GM19035 (cell line): Measurements from ENCODE around the gene ZMYND8.
"Not testable (repeated sequence)": the region's sequence is repeated elsewhere in the genome, so short reads cannot be mapped to it uniquely, and the experiment has no call there.

Experiments
- ATAC-seq: cut with Tn5 transposase; IDR thresholded peaks from one replicate; pipeline ENCODE4 v1.9.1; 2021; ENCODE audit not compliant: unreplicated experiment

ZMYND8 gene

DNA sequence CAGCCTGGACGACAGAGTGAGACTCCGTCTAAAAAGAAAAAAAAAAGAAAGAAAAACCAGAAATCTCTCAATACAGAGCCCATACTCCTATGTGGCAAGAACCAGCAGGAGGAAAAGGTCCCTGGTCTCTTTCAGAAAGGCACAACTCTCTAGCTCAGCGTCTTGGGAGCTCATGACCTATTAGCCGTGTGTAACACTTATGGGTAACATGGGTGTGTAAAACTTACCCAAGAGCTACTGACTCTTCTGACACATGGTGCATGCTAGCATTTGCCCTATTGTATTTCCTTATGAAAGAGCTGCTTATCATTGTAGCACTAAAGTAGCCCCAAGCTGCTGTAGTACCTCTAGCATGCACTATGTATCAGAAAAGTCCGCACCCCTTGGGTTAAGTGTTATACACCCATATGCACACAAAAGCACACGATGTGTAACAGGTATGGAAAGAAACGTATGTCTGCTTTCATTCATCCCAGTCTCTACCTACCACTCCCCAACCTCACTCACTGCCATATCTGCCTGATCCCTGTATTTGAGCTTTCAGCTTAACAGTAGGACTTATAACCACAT, 85.4 kb downstream of the ZMYND8 start:
- ATAC-seq: no peak

DNA sequence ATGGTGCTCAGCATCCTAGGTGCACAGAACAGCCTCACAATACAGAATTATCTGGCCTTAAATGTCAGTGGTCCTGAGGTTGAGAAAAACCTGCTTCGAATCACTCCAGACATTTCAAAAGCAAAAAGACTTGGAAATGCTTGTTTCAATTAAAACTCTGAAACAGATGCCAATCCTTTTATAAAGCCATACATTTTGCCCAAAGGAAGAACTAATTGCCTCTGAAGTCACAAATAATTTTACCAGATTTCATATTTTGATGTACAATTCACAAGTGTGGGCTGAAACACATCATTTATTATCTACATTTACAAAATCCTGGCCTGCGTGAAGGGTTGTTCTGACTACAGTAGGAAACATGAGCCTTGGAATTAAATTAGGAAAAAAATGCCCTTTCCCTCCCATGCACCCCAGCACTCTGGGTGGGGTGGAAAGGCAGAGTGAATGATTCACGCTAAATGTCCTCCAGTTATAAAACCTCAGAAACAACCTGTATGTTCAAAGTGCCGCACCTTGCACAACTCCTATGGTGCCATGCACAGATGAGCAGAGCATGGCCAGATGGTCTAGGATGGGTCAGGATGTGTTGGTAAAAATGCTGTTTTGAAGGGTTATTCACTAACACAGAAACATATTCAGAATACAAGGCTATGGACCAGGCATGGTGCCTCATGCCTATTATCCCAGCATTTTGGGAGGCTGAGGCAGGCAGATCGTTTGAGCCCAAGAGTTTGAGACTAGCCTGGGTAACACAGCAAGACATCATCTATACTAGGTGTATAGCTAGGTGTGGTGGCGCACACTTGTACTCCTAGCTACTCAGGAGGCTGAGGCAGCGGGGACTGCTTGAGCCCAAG, 87.0 kb downstream of the ZMYND8 start:
- ATAC-seq: no peak

DNA sequence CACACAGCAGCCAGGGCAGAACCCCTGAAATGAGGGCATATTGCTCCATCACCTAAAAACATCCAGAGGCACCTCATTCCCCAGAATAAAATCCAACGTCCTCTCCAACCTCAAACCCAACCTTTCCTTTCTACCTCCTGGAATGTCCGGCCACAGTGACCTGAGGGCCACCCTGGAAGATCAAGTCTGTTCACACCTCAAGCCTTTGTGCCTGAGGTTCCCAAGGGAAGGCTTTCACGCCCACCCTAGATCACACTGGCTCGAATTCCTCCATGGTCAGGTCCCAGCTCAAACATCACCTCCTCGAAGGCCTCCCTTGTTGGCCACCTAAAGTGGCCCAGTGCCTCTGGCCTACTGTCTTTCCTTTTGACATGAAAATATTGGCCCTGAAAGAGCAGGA, 88.9 kb downstream of the ZMYND8 start:
- ATAC-seq: no peak

DNA sequence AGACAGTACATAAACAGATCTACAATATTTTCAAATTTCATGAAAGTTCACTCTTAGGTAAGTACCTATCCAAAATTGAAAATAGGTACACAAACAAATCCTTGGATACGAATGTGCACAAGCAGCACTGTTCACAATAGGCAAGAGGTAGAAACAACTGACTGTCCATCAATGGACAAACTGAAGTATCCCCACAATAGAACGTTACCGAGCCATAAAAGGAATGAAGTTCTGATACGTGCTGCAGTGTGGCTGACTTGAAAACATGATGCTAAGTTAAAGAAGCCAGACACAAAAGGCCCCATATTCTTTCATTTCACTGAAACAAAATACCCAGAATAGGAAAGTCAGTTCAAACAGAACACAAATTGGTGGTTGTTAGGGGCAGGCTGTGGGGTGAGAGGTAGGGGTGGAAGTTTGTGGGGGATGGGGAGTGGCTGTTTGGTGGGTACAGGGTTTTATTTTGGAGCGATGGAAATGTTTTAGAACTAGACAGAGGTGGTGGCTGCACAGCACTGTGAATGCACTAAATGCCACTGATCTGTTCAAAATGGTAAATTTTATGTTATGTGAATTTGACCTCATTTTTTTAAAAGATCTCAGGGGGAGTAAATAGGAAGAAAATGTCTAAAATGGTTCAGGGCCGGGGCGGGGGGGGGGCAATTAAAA, 89.5 kb downstream of the ZMYND8 start:
- no peak for ATAC-seq

DNA sequence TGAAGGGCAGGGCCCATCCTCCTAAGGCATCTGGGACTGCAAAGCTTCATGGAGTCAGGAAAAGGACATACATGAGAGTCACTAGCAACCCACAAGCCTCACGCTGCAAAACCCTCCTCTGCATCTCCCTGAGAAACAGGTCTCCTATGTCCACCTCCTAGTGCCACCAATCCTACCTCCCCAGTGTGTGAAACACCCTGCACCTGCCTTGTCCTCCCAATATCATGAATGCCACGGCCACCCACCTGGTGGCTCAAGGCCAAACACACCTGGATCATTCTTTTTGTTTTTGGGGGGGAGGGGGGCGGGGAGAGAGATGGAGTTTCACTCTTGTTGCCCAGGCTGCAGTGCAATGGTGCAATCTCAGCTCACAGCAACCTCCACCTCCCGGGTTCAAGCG, 90.5 kb downstream of the ZMYND8 start:
- ATAC-seq: no peak

DNA sequence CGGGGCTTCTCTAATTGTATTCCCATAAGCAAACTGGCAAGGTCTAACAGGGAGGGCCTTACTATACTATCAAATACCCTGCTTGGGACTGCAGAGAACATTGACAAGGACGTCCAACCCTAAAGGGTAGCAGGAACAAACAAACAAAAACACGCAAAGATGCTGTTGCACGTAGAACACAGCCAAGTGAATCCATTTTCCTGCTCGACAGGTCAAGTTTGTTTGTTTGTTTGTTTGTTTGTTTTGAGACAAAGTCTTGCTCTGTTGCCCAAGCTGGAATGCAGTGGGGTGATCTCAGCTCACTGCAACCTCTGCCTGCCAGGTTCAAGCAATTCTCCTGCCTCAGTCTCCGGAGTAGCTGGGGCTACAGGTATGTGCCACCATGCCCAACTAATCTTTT, 91.3 kb downstream of the ZMYND8 start:
- ATAC-seq: no peak

DNA sequence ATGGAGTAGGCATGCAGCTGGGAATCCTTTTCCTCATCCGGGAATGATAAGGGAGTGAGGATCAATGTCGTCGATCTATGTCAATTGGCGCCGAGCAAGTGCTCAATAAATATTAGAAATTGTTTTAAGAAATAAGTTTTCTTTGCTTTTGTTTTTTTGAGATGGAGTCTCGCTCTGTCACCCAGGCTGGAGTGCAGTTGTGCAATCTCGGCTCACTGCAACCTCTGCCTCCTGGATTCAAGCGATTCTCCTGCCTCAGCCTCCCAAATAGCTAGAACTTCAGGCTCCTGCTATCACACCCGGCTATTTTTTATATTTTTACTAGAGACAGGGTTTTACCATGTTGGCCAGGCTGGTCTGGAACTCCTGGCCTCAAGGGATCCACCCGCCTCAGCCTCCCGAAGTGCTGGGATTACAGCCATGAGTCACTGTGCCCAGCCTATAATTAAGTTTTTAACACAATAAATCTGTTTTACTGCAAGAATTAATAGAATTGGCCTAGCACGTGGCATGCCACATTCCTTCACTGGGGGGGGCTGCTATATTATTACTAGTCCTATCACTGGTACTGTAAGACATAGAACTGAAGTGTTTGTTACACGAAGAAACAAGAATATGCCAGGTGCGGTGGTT, 92.2 kb downstream of the ZMYND8 start:
- ATAC-seq: not testable (repeated sequence)

DNA sequence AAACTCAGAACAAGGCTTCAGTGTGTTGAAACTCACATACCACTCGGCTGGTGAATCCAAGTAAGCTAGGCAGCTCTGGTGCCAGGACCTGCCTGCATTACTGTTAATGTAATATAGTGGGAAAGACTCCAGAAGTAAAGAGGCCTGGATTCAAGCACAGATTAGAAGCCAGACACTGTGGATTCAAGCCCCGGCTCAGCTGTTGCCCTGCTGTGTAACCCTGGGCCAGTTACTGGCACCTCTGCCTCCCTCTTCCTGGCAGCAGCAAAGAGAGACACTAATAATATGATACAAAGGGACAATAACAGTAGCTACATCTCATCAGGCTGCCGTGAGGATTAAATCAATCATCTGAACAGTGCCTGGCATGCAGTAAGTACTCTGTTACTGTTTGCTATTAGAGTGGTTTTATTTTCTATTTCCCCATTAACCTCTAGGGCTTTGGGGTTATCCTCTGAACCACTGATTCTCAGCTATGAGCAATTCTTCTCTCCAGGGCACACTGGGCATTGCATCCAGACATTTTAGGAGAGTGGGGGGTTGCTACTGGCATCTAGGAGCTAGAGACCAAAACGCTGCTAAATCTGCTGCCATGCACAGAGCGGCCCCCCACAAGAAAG, 92.9 kb downstream of the ZMYND8 start:
- no peak for ATAC-seq

DNA sequence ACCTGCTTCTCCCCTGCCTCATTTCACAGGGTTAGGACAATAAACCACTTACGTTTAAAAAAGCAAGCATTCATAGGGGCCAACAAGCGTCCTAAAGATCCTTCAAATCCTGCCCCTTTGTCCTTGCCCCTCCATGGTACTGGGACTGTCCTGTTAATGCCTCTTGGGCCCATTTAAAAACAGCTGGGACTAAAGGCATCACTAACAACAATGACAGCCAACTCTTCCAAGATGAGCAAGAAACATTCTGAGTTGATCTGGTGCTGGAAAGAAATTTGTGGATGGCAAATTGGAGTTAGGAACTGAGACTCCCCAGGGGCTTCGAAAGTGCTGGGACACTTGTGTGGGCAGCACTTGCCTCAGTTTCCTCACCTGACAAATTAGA, 93.4 kb downstream of the ZMYND8 start:
- no peak for ATAC-seq

DNA sequence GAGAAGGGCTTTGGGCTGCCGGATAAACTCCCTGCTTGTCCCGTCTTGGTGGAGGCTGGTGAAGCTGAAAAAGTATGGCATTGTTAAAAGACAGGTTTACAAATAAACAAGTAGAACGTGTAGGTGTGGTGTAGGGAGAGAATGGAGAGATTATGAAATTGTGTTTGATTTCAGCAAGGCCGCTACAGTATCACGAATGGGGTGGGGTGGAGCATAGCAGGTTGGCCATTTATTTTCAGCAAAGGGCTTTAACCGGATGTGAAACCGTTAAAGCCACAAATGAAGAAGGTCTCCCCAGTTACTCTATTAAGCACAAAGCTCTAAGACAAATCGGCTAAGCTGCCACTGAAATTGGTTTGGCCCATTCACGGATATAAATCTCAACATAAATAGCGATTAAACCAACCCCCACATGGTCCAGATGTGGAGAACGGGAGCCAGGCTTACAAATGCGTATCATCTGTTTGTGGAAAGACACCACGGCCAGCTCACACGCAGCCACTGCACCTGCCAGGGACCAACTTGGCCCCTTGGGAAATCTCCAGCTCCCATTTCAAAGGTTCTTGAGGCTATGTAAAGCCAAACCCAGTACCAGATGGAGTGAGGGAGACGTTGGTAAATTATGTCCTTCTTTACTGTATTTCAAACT, 94.0 kb downstream of the ZMYND8 start:
- peak; percentile 57 for ATAC-seq

DNA sequence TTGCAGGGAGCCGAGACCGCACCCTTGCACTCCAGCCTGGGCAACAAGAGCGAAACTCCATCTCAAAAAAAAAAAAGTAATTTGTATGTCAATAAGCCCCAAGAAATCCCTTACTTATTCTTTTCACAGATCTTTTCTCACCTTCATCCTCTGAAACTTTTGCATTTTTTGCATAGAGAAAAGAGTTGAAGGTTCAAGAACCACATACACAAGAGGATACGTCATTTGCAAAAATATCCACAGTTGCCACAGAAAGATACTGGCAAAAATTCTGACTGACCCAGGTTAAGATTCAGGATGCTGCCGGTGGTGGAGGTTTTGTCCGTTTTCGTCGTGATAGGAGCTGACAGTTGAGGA, 94.5 kb downstream of the ZMYND8 start:
- no peak for ATAC-seq

DNA sequence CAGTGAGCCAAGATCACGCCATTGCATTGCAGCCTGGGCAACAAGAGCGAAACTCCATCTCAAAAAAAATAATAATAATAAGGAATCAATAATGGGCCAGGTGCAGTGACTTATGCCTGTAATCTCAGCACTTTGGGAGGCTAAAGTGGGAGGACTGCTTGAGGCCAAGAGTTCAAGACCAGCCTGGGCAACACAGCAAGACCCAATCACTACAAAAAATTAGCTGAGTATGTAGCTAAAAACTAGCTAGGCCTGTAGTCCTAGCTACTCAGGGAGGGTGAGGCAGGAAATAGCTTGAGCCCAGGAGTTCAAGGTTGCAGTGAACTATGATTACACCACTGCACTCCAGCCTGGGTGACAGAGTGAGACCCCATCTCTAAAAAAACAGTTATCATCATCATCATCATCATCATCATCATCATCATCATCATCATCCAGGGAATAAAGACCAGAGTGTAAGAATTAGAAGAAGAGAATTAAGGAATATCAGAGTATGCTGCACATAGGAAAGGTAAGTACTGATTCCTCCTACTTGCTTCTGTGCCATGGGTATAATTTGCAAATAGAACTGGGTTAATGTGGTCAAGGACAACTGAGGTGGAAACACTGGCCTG, 95.2 kb downstream of the ZMYND8 start:
- ATAC-seq: not testable (repeated sequence)

DNA sequence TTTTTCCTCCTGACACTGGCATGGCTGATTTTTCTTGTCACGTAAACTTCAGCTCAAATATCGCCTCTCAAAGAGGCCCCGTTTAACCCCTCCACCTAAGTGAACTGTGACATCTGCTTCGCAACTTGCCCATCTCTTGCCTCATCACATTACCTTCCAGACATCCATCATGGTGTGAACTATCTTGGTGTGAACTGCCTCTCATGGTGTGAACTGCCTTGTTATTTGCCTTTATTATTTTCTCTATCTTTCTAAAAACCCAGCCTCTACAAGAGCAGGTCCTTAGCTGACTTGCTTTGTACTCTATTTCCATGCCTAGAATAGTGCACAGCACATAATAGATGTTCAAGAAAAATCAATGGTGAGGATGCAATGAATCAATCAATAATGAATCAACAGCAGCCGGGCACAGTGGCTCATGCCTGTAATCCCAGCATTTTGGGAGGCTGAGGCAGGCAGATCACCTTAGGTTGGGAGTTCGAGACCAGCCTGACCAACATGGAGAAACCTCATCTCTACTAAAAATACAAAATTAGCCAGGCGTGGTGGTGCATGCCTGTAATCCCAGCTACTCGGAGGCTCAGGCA, 95.9 kb downstream of the ZMYND8 start:
- not testable (repeated sequence) for ATAC-seq

DNA sequence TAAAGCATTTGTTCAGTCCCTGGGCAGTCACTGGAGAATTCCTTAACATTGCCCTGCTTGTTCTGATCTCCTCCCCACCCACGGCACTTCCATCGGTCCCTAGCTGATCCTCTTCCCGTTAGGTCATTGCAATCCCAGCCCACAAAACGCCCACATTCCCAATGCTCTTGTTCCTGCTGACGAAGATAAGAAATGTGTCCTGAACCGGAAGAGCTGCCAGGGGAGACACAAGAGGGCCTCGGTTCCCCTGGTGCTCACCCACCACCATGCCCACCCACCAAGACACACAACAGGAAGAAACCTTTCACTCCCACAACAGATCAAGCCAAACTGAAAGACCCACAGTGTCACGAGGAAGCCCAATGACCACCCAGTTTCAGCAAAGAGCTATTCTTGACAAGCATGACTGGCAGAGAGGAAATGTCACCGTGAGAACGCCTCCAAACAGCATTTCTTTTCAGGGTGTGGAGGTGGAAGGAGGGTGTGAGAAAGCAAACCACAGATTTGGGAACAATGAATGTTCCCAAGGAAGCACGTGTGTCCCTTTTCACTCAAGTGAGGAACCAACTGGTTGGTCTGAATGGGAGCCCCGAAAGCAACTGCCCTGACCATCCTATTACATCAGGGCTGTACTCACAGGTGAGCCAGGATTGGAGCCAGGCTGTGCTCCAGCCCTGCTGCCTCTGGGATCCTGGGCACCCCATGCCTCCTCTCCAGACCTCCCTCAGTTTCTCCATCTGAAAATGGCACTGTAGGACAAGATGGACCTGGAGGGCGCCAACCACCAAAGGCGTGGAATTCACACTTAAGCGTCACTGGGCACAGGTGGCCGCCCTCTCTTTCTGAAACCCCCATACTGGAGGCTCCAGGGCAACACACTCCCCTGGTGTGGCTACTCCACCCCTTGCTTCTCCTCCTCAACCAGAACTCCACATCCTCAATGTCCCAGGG, 97.5 kb downstream of the ZMYND8 start:
- ATAC-seq: peak; percentile 45

DNA sequence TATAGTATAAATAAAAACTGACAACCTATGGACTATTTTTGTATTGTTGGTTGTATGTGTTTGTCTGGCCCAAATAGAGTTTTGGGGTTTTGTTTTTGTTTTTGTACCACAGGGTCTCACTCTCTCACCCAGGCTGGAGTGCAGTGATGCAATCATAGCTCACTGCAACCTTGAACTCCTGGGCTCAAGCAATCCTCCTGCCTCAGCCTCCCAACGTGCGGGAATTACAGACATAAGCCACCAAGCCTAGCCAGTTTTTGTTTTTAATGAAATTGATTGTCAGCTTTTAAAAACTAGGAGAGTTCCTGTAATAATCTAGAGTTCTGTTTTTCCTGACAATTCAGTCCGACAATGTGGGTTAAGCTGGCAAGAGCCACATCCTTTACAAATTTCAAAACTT, 98.7 kb downstream of the ZMYND8 start:
- no peak for ATAC-seq

DNA sequence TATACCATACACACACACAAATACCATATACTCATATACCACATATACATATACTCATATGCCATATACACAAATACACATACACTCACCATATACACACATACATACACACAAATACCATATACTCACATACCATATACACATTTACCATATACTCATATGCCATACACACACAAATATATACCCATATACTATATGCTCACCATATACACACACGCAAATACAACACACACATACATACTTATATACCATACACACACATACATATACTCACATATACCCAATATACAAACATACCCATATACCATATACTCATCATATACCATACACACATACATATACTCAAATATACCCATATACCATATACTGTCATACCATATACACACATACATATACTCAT, 99.2 kb downstream of the ZMYND8 start:
- no peak for ATAC-seq

DNA sequence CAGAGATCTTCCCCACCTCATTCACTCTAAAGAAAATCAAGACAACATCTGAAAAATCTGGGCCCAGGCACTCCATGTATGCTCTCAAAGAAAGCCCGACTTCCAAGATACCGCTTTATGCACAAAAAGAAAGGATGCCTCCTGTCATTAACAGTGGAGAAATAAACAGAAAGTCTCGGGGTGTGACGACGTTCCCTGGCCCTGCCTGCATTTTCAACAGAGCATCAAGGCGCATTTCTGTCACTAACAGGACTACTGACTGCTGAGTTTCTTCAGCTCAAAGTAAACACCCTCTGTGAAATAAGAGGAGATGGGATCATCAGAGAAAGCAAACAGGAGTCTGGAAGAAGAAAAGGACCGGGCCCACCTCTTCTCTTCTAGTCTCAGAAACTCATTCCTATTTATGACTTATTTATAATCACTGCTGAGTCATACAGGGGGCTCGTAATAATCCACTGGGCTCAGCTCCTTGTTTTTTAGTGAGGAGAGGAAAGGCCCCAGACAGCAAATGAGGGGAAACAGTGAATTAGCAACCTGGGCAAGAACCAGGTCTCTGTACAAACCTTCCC, 99.7 kb downstream of the ZMYND8 start:
- no peak for ATAC-seq

DNA sequence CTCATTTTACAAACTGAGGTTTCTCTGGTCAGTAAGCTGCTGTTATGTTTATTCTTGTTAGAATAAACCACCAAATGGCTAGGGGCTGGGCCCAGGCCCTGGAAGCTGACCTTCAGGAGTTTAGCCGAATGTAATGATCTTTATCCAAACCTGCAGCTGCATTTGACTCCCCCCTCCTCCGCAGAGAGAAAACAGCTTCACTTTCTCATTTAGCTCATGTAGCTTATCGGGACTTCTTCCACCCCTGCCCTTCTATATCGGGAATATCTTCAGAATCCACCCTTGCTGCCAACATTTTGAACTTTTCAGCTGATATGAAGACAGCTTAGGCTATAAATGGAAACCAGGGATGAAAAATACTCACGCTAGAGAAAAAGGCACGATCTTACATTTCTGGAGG, 102.6 kb downstream of the ZMYND8 start:
- ATAC-seq: no peak

DNA sequence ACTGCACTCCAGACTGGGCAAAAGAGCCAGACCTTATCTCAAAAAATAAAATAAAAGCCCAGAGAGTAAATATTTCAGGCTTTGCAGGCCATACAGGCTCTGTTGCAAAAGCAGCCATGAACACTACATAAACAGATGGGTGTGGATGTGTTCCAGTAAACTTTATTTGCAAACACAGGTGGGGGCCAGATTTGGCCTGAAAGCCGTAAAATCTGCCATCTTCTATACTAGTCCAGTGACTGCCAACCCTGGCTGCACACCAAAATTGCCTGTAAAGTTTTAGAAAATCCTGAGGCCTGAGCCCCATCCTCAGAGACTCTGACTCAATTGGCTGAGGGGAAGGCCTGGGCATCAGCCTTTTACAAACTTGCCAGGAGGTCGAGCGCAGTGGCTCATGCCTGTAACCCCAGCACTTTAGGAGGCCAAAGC, 103.6 kb downstream of the ZMYND8 start:
- no peak for ATAC-seq
